Activated CD4-positive, alpha-beta T cell treated with anti-CD3 and anti-CD28 coated beads for 1 hour (primary cell): Measurements from ENCODE around the gene OMA1.
"Not testable (repeated sequence)": the region's sequence is repeated elsewhere in the genome, so short reads cannot be mapped to it uniquely, and the experiment has no call there.

Experiments
- DNase-seq: peaks from one replicate; pipeline ENCODE4 v3.0.0-alpha.2; 2020

OMA1 gene

GRCh38 chr1:58524353-58524945, 22.1 kb downstream of the OMA1 start:
- no peak for DNase-seq

- no peak for DNase-seq
Measured at GRCh38 chr1:58515794-58516401, 30.6 kb downstream of the OMA1 start.

GRCh38 chr1:58513956-58514355, 32.6 kb downstream of the OMA1 start:
- no peak for DNase-seq

- DNase-seq = no peak
Measured at GRCh38 chr1:58508629-58509028, 37.9 kb downstream of the OMA1 start.

- DNase-seq = no peak
Measured at GRCh38 chr1:58505286-58505685, 41.2 kb downstream of the OMA1 start.

GRCh38 chr1:58502519-58502918, 44.0 kb downstream of the OMA1 start:
- DNase-seq = no peak

GRCh38 chr1:58500043-58500442, 46.5 kb downstream of the OMA1 start:
- no peak for DNase-seq

GRCh38 chr1:58497499-58497898, 49.0 kb downstream of the OMA1 start:
- DNase-seq = no peak

- no peak for DNase-seq
Measured at GRCh38 chr1:58496042-58496441, 50.5 kb downstream of the OMA1 start.

- not testable (repeated sequence) for DNase-seq
Measured at GRCh38 chr1:58488914-58489313, 57.6 kb downstream of the OMA1 start.

- no peak for DNase-seq
Measured at GRCh38 chr1:58487002-58487401, 59.5 kb downstream of the OMA1 start.

- DNase-seq = no peak
Measured at GRCh38 chr1:58481962-58482361, 64.6 kb downstream of the OMA1 start.

- DNase-seq = no peak
Measured at GRCh38 chr1:58480191-58480590, 66.3 kb downstream of the OMA1 start.

- no peak for DNase-seq
Measured at GRCh38 chr1:58477390-58477789, 69.1 kb downstream of the OMA1 start.

- DNase-seq = no peak
Measured at GRCh38 chr1:58476179-58476578, 70.3 kb downstream of the OMA1 start.

- no peak for DNase-seq
Measured at GRCh38 chr1:58469476-58469875, 77.0 kb downstream of the OMA1 start.

GRCh38 chr1:58469016-58469415, 77.5 kb downstream of the OMA1 start:
- no peak for DNase-seq

- DNase-seq = no peak
Measured at GRCh38 chr1:58468612-58469011, 77.9 kb downstream of the OMA1 start.

- no peak for DNase-seq
Measured at GRCh38 chr1:58466630-58467241, 79.8 kb downstream of the OMA1 start.

GRCh38 chr1:58465825-58466629, 80.5 kb downstream of the OMA1 start:
- no peak for DNase-seq

GRCh38 chr1:58465176-58465575, 81.3 kb downstream of the OMA1 start:
- no peak for DNase-seq

- DNase-seq = no peak
Measured at GRCh38 chr1:58460469-58460868, 86.1 kb downstream of the OMA1 start.

- no peak for DNase-seq
Measured at GRCh38 chr1:58459911-58460310, 86.6 kb downstream of the OMA1 start.
